ENCODE data around the gene PCAT7.
"Not testable (repeated sequence)": the region's sequence is repeated elsewhere in the genome, so short reads cannot be mapped to it uniquely, and the experiment has no call there.

Gene PCAT7

DNA sequence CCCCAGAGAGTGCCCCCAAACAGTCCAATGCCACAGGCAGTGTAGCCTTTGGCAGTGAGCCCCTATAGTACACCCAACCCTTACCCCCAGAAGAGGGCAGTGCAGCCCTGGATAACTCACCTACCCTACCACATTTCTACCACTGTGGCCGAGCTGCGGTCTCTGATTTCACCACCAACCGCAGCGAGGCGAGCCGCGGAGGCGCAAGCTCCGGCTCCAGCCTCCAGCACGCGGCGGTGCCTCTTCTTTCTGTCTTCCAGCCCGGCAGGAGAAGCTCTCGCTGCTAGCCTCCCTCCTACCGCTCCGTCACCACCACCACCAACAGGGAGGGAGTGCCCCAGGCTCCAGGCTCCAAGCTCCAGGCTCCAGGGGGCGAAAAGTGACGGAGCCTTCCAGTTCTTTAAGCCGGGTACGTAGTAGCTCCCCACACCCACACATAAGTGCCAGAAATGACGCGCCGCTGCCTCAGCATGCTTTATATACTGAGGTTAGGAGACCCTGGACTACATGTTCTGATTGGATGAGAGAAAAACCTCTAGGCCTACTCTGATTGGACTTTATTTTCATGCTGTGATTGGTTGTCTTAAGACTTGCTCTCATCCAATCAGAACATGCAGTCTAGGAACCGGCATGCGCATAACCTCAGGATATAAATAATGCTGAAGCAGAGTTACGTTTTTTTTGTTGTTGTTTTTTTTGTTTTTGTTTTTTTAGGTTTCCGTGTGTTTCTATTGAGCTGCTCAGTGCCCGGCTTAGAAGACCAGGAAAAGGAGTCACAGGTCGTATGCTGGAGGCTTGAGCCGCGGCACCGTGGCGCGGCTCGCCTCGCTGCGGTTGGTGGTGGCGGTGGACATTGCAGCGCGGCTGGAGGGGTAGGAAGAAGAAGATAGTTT, at the start of gene PCAT7:
Gene PCAT7 (plus strand): TSS at position 645 of the 893 bp plus-strand sequence.
- no peak for DNase-seq (ENCODE audit: low read depth)

GRCh38 chr9:94506370-94506769, 48.5 kb upstream of the PCAT7 start:
- DNase-seq (ENCODE audit: low read depth): not testable (repeated sequence)

- no peak for DNase-seq (ENCODE audit: low read depth)
Measured at GRCh38 chr9:94507531-94508258, 47.2 kb upstream of the PCAT7 start.

- no peak for DNase-seq (ENCODE audit: low read depth)
Measured at GRCh38 chr9:94511134-94511954, 43.5 kb upstream of the PCAT7 start.

GRCh38 chr9:94511955-94512265, 43.0 kb upstream of the PCAT7 start:
- no peak for DNase-seq (ENCODE audit: low read depth)

DNA sequence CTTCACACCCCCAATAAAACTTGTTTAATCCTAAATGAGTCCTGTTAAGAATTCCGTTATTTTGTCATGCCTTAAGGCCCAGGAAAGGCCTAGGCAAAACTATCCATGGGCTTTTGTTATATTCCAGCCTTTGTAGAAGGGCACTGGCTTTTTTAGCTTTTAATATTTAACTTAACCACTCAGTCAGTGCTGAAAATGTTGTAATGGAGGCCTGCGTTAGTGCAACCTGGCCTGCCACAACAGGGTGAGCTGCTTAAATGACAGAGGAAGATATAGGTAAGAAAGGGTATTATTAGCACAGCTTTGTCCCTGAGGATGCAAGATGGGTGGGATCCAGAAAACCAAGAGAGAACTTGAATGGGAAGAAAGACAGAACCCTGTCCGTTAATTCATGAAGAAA, 40.2 kb upstream of the PCAT7 start:
- no peak for DNase-seq (ENCODE audit: low read depth)

- DNase-seq (ENCODE audit: low read depth): no peak
Measured at GRCh38 chr9:94517254-94517653, 37.6 kb upstream of the PCAT7 start.

- no peak for DNase-seq (ENCODE audit: low read depth)
Measured at GRCh38 chr9:94525396-94526035, 29.4 kb upstream of the PCAT7 start.

DNA sequence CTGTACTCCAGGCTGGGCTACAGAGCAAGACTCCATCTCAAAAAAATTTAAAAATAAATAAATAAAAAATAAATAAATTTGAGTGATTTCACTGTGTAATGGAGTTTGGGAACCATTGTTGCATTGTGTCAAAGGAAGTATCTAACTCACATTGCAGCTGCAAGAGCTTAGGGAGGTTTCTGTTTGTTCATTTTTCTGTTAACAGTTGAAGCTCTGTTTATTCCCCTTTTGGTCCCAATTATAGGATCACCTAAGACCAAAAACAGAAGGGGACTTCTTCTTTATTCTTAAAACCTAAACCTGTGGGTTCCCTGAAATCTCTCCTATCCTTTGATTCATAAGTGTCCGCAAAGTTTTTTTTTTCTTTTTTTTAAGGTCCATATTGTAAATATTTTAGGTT, 28.6 kb upstream of the PCAT7 start:
- no peak for DNase-seq (ENCODE audit: low read depth)

- DNase-seq (ENCODE audit: low read depth): no peak
Measured at GRCh38 chr9:94526951-94527350, 27.9 kb upstream of the PCAT7 start.

DNA sequence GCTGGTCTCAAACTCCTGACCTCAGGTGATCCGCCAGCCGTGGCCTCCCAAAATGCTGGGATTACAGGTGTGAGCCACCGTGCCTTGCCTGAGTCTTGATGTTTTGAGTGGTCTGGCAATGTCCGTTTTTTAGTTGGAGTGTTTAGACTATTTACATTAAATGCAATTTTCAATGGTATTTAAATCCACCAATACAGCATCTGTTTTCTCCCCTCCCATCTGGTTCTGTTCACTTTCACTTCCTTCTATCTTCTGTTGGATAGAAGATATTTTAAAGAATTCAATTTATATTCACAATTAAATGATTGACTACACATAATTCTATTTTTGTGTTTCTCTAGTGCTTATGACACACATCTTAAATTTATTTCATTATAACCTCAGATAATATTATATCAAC, 26.0 kb upstream of the PCAT7 start:
- no peak for DNase-seq (ENCODE audit: low read depth)

DNA sequence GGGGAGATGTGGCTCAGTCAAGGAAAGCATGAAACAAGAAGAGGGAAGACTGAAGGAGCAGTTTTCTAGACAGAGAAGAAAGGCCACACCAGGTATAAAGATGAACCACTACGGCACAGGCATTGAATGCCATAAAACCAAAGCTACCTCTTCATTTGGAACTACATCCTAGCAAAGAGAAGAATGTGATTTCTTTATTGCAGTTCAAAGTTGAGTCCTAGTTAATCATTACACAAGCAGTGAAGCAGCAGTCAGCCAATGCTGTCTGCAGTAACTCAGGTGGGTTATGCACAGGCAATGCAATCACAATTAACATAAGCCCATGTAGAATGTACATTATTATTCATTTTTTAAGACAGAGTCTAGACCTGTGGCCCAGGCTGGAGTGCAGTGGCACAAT, 21.7 kb upstream of the PCAT7 start:
- no peak for DNase-seq (ENCODE audit: low read depth)

DNA sequence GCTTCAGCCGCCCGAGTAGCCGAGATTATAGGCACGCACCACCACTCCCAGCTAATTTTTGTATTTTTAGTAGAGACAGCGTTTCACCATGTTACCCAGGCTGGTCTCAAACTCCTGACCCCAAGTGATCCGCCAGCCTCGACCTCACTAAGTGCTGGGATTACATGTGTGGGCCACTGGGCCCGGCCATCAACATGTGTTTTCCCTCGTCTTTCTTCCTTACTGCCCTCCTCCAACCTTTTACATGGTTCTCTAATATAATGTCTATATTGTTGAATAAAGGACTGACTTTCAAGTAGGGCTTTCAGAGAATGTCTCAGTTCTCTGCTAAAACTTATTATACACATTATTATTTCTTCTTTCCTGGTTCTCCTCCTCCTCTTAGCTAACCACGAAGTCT, 21.3 kb upstream of the PCAT7 start:
- no peak for DNase-seq (ENCODE audit: low read depth)

DNA sequence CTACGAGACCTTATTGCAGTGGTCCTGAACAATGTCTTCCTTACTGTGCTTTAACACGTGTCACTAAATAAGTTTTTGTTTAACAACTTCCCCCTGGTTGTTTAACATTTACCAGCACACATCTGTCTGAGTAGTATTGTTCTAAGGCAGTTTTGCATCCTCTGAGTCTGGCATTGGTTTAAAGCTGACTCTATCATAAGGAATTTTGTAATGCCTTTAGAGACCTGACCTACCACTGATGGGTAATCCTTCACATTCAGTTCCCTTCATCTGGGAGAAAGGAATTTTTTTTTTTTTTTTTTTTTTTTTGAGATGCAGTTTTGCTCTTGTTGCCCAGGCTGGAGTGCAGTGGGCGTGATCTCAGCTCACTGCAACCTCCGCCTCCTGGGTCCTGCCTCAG, 20.0 kb upstream of the PCAT7 start:
- DNase-seq (ENCODE audit: low read depth): no peak

- DNase-seq (ENCODE audit: low read depth): no peak
Measured at GRCh38 chr9:94538908-94539307, 16.0 kb upstream of the PCAT7 start.

GRCh38 chr9:94544335-94544734, 10.5 kb upstream of the PCAT7 start:
- not testable (repeated sequence) for DNase-seq (ENCODE audit: low read depth)

DNA sequence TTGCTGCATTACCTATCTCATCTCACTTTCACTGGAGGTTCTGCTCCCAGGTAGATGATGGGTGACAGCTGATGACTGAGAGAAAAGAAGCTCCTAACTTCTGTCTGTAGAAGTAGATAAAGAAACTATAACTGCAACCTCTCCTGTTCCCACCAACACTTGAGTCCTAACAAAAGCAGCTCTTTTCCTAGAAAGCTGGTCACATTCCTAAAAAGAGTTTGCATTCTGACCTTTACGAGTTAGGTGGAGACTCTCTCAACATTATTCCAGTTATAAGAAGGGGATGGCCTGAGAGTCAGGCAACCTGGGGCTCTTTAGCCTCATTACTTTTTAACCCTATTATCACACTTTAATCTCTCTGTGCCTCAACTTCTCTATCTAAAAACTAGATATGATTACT, 8.9 kb upstream of the PCAT7 start:
- DNase-seq (ENCODE audit: low read depth): no peak

DNA sequence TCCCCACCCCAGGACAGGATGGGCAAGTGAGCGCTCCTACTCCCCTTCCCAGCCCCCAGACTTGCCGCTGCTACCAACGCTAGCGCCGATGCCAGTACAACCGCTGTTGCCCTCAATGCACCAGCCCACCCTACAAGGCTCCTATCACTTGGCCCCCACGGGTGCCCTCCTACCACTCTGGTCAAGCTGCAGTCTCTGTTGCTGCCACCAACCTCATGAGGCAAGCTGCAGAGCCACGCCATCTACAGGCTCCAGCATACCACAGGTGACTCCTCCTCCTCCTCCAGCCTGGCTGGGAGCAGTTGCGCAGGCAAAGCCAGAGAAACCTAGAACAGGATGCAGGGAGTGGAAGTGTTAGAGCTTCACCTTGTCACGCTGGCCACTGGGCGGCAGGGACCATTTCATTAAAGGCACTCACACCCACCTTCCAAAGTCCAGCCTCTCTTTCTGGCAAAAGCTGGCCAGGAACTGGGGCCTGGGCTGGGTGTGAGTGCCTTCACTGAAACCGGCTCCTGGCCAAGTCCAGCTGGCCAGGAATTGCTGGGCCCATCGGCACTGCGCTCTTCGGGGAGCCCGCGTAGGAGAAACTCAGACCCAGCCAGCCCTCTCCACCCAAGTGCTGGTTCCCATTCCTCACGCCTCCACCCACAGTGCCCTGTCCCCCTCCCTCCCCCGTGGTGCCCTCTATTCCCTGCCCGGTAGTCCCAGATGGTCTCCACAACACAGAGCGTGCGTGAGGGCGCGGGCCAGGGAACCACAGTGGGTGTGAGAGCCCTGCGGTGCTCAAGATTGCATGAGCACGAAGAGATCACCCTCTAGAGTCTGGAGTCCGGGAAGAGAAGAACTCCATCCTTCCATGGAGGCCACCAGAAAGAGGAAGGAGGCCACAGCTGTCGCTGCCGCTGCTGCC, 1.6 kb upstream of the PCAT7 start:
- no peak for DNase-seq (ENCODE audit: low read depth)

DNA sequence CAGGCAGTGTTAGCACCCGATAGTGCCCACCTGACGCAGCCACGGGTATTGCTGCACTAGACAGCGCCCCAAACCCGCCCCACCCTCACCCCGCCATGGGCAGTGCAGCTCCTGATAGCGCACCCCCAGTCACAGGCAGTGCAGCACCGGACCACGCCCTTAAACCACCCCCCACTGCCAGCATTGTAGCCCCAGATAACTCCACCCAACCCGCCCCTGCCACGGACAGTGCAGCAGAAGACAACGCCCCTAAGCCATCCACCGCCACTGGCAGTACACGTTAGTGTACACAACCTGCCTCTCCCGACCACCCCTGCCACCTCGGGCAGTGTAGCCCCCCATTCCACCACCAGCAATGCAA, 825 bp upstream of the PCAT7 start:
- DNase-seq (ENCODE audit: low read depth): no peak

DNA sequence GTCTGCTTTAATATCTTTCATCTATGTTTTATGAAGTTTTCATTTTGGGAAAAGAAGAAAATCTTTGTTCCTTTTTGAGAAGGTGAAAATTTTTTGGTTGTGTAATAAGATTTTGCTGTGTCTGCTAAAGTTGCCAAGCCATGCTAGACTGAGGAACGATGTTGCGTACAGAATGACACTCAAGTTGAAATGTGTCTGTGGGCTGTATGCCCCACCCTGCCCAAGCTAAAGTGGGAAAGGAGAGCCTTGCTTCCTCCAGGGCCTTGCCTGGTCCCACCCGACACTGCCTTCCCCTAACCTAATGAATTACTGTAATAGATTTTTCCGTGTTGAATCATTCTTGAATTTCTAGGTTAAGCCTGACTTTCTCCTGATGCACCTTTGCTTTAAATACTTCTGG, 2.5 kb downstream of the PCAT7 start:
- no peak for DNase-seq (ENCODE audit: low read depth)

GRCh38 chr9:94560237-94560636, 5.4 kb downstream of the PCAT7 start:
- DNase-seq (ENCODE audit: low read depth): no peak
